CD4-positive, alpha-beta memory T cell (primary cell): ENCODE results near the gene MICU1. TPM values are rescaled to one million over a fixed set of nuclear protein-coding genes. Genes with fewer than 3 reads are reported as not detected.
"Not testable (repeated sequence)": the region's sequence is repeated elsewhere in the genome, so short reads cannot be mapped to it uniquely, and the experiment has no call there.

Experiments used
- CTCF ChIA-PET: fragments of 350-600 bp; sonication (Branson Sonifier 250); formaldehyde crosslinking; loops from one replicate; lab custom pipeline; 2021; ENCODE audit warnings: inconsistent platforms; ENCODE audit not compliant: partially characterized antibody; lab: Charles Lee
- POLR2A ChIA-PET: fragments of 350-600 bp; sonication (Branson Sonifier 250); formaldehyde crosslinking; loops from one replicate; lab custom pipeline; 2021; ENCODE audit not compliant: partially characterized antibody; lab: Charles Lee
- DNase-seq, 5 donors: peaks; one replicate each; pipeline versions ENCODE4 v3.0.0 to v3.0.0-alpha.2; 2020 to 2022; ENCODE audit warnings: mixed read lengths in 1 of 5
- H3K27ac ChIP-seq: one replicate; pipeline ENCODE4 v1.7.0; 2013; ENCODE audit warnings: low read depth, low read length
- H3K27me3 ChIP-seq: 2 replicates; pipeline ENCODE4 v1.7.0; 2013; ENCODE audit warnings: mild to moderate bottlenecking, low read length, moderate library complexity; ENCODE audit not compliant: insufficient read depth
- H3K36me3 ChIP-seq: 2 replicates; pipeline ENCODE4 v1.7.0; 2013; ENCODE audit warnings: mild to moderate bottlenecking, low read length, moderate library complexity; ENCODE audit not compliant: insufficient read depth
- H3K4me1 ChIP-seq: 2 replicates; pipeline ENCODE4 v1.7.0; 2013; ENCODE audit warnings: mild to moderate bottlenecking, low read length, moderate library complexity; ENCODE audit not compliant: insufficient read depth
- H3K4me3 ChIP-seq, 2 donors: one replicate each; pipeline ENCODE4 v1.7.0; 2013; ENCODE audit warnings: low read length in 2 of 2, mild to moderate bottlenecking in 1 of 2
- H3K9me3 ChIP-seq, 2 donors: one replicate each; pipeline ENCODE4 v1.7.0; 2013; ENCODE audit warnings: low read length in 2 of 2, control low read depth in 1 of 2; ENCODE audit not compliant: control insufficient read depth in 1 of 2
- H3K27ac Mint-ChIP-seq, 7 donors: one replicate each; pipeline ENCODE4 v1.8.0; 2020 to 2021; ENCODE audit warnings: mixed read lengths in 7 of 7, mild to moderate bottlenecking in 6 of 7, inconsistent platforms in 3 of 7, moderate library complexity in 3 of 7
- H3K27me3 Mint-ChIP-seq, 2 donors: one replicate each; pipeline ENCODE4 v1.8.0; 2020 to 2021; ENCODE audit warnings: mixed read lengths in 2 of 2
- H3K36me3 Mint-ChIP-seq, 2 donors: one replicate each; pipeline ENCODE4 v1.8.0; 2020 to 2021; ENCODE audit warnings: mixed read lengths in 2 of 2, inconsistent platforms in 1 of 2, mild to moderate bottlenecking in 1 of 2
- H3K4me1 Mint-ChIP-seq, 4 donors: one replicate each; pipeline ENCODE4 v1.8.0; 2020 to 2021; ENCODE audit warnings: mixed read lengths in 4 of 4, mild to moderate bottlenecking in 1 of 4
- H3K4me3 Mint-ChIP-seq, 8 donors: one replicate each; pipeline ENCODE4 v1.8.0; 2020 to 2021; ENCODE audit warnings: mixed read lengths in 8 of 8, mild to moderate bottlenecking in 7 of 8, moderate library complexity in 6 of 8, inconsistent platforms in 3 of 8
- H3K9me3 Mint-ChIP-seq, 8 donors: one replicate each; pipeline ENCODE4 v1.8.0; 2020 to 2021; ENCODE audit warnings: mixed read lengths in 8 of 8, mild to moderate bottlenecking in 5 of 8, inconsistent platforms in 3 of 8, moderate library complexity in 1 of 8
- intact Hi-C: fragments of 100-400 bp; cut with micrococcal nuclease; formaldehyde crosslinking; loops from one replicate; pipeline ENCODE4 v1.15.1; 2023
- polyA plus RNA-seq, 2 donors: library from polyadenylated mRNA; unstranded; fragments of 300-500 nt; fragmentation: Illumina TruSeq; gene quantifications; one replicate each; pipeline ENCODE4 v1.2.3, GENCODE V29; 2021
- total RNA-seq, 2 experiments: library from RNA; stranded (reverse); gene quantifications; one replicate each; pipeline ENCODE4 v1.2.3, GENCODE V29; 2021

The MICU1 gene
- total and polyA plus RNA-seq, 4 experiments from 2014 or later: 24.9 to 30.4 (median 27.1) TPM

GRCh38 chr10:72351479-72351878 lies 274.4 kb downstream of the MICU1 start:
- no peaks in the 10 kb centered on the region for H3K27me3 ChIP-seq
- H3K27ac Mint-ChIP-seq: peak overlapping the region in 5 of 7 donors; percentile 4 to 50 (median 40)
- H3K4me1 Mint-ChIP-seq: peaks cover 32 to 67% (median 48%) of the 10 kb centered on the region in 4 donors
- DNase-seq: no peak
- H3K36me3 Mint-ChIP-seq: peaks cover 19 to 46% of the 10 kb centered on the region in 2 donors
- ChIA-PET CTCF (interaction anchor here (1.7 to 4.2 kb wide), 6 partner anchors 9 to 482 kb away, joined by 4 to 14 read pairs (median 7); no protein-coding TSS in a partner anchor), POLR2A (interaction anchor here (1.6 kb wide), 1 partner anchor 103 kb away, joined by 3 read pairs; no protein-coding TSS in a partner anchor)
- H3K9me3 ChIP-seq: no peaks in the 10 kb centered on the region
- no peaks in the 10 kb centered on the region for H3K27me3 Mint-ChIP-seq
- H3K4me3 Mint-ChIP-seq: peak overlapping the region in 3 of 8 donors; percentile 15 to 70 (median 29)
- no peak overlapping the region for H3K4me3 ChIP-seq
- H3K9me3 Mint-ChIP-seq: peaks cover 0 to 2% (median 0%) of the 10 kb centered on the region in 8 donors
- peaks cover 18% of the 10 kb centered on the region for H3K36me3 ChIP-seq
- no peak overlapping the region for H3K27ac ChIP-seq
- peaks cover 34% of the 10 kb centered on the region for H3K4me1 ChIP-seq
- intact Hi-C loops: loop anchor here (10.0 kb wide), 1 partner anchor 903 kb away; the partner anchor contains the start of gene MRPS16

DNA sequence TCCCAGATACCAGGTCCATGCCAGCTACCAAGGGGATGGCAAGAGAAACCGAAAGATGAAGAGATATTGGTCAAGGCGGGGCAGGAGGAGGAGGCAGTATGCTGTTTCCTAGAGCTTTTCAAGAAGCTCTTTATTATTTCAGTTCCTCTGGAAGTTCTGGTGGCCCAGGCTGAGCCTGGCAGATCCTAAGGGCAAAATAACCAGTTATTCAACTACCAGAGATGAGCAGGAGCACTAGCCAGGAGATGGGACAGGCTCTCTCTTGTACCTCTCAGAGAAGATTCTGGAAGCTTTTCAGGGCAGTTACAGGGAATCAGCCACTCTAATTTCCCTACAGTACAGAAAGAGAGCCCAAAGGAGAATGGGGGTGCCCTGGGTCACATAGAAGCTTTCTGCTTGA lies 276.4 kb downstream of the MICU1 start:
- H3K4me3 Mint-ChIP-seq: peak overlapping the region in 3 of 8 donors; percentile 33 to 69 (median 46)
- POLR2A ChIA-PET: no interaction called here
- no peaks in the 10 kb centered on the region for H3K27me3 Mint-ChIP-seq
- Histone ChIP-seq H3K4me3 (no peak overlapping the region), H3K36me3 (peaks cover 18% of the 10 kb centered on the region), H3K27ac (no peak overlapping the region), H3K9me3 (no peaks in the 10 kb centered on the region), H3K27me3 (no peaks in the 10 kb centered on the region), H3K4me1 (peaks cover 36% of the 10 kb centered on the region)
- peak overlapping the region in 2 of 7 donors; percentile 42 to 71 for H3K27ac Mint-ChIP-seq
- H3K4me1 Mint-ChIP-seq: peaks cover 26 to 68% (median 40%) of the 10 kb centered on the region in 4 donors
- intact Hi-C loops: no loop called here
- peaks cover 0 to 2% (median 0%) of the 10 kb centered on the region in 8 donors for H3K9me3 Mint-ChIP-seq
- peaks cover 19 to 45% of the 10 kb centered on the region in 2 donors for H3K36me3 Mint-ChIP-seq
- no peak for DNase-seq
- CTCF ChIA-PET: interaction anchor here (1.1 to 1.9 kb wide), 7 partner anchors 10 to 484 kb away, joined by 4 to 10 read pairs (median 7); no protein-coding TSS in a partner anchor

DNA sequence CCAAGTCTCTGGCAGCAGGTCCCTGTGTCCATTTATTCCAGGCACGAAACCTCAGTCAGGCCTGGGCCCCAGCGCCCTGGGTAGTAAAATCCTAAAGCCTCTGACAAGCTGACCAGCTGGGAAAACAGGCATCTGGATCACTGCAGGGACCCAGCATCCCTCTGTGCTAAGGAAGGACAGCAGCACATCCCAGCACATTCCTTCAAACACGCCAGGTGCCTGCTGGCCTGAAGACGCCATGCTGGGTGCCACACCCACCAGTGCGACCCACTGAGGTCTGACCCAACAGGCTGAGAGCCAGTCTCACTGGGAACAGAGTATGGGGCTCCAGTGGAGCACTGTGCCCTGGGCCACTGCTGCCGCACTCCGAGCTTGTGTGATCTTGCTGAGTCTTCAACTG lies 277.6 kb downstream of the MICU1 start:
- no peaks in the 10 kb centered on the region for H3K27me3 Mint-ChIP-seq
- Histone ChIP-seq H3K9me3 (no peaks in the 10 kb centered on the region), H3K4me3 (no peak overlapping the region), H3K27me3 (no peaks in the 10 kb centered on the region), H3K36me3 (peaks cover 18% of the 10 kb centered on the region), H3K27ac (no peak overlapping the region), H3K4me1 (peaks cover 28% of the 10 kb centered on the region)
- DNase-seq: no peak
- H3K36me3 Mint-ChIP-seq: peaks cover 19 to 45% of the 10 kb centered on the region in 2 donors
- peaks cover 0 to 2% (median 0%) of the 10 kb centered on the region in 8 donors for H3K9me3 Mint-ChIP-seq
- intact Hi-C loops: no loop called here
- H3K4me3 Mint-ChIP-seq: no peak overlapping the region
- CTCF ChIA-PET: interaction anchor here (1.2 to 1.6 kb wide), 3 partner anchors 12 to 222 kb away, joined by 4 to 7 read pairs (median 4); no protein-coding TSS in a partner anchor
- no peak overlapping the region for H3K27ac Mint-ChIP-seq
- POLR2A ChIA-PET: interaction anchor here (0.7 kb wide), 1 partner anchor 319 kb away, joined by 3 read pairs; no protein-coding TSS in a partner anchor
- peaks cover 23 to 63% (median 34%) of the 10 kb centered on the region in 4 donors for H3K4me1 Mint-ChIP-seq

GRCh38 chr10:72346117-72346516 lies 279.8 kb downstream of the MICU1 start:
- peaks cover 27% of the 10 kb centered on the region for H3K36me3 ChIP-seq
- H3K27ac Mint-ChIP-seq, H3K27ac ChIP-seq, H3K4me3 Mint-ChIP-seq, H3K9me3 ChIP-seq, H3K4me1 ChIP-seq, H3K4me3 ChIP-seq, intact Hi-C loops, H3K27me3 Mint-ChIP-seq, H3K9me3 Mint-ChIP-seq, DNase-seq, H3K27me3 ChIP-seq: not testable (repeated sequence)
- Mint-ChIP-seq H3K4me1 (peaks cover 4 to 43% (median 18%) of the 10 kb centered on the region in 4 donors), H3K36me3 (peaks cover 7 to 47% of the 10 kb centered on the region in 2 donors)
- ChIA-PET CTCF (interaction anchor here (0.7 to 12.9 kb wide), 4 partner anchors 8 to 450 kb away, joined by 3 to 196 read pairs (median 5); no protein-coding TSS in a partner anchor), POLR2A (interaction anchor here (0.6 kb wide), 1 partner anchor 276 kb away, joined by 4 read pairs; no protein-coding TSS in a partner anchor)

- H3K4me3 ChIP-seq: no peak overlapping the region
- Mint-ChIP-seq H3K4me3 (no peak overlapping the region), H3K27me3 (no peaks in the 10 kb centered on the region), H3K27ac (peak overlapping the region in 5 of 7 donors; percentile 8 to 90 (median 79)), H3K9me3 (peaks cover 0 to 2% (median 0%) of the 10 kb centered on the region in 8 donors), H3K4me1 (peaks cover 2 to 44% (median 19%) of the 10 kb centered on the region in 4 donors), H3K36me3 (peaks cover 0 to 47% of the 10 kb centered on the region in 2 donors)
- no peaks in the 10 kb centered on the region for H3K27me3 ChIP-seq
- H3K9me3 ChIP-seq: no peaks in the 10 kb centered on the region
- intact Hi-C loops: no loop called here
- no peak for DNase-seq
- POLR2A ChIA-PET: interaction anchor here (0.7 to 1.0 kb wide), 4 partner anchors 9 to 489 kb away, joined by 3 to 4 read pairs (median 4); no protein-coding TSS in a partner anchor
- CTCF ChIA-PET: interaction anchor here (0.7 to 12.9 kb wide), 9 partner anchors 18 to 449 kb away, joined by 3 to 196 read pairs (median 3); partner anchors contain the start of gene DDIT4
- H3K27ac ChIP-seq: peak overlapping the region; percentile 21
- H3K36me3 ChIP-seq: peaks cover 34% of the 10 kb centered on the region
- peaks cover 15% of the 10 kb centered on the region for H3K4me1 ChIP-seq
Observed at GRCh38 chr10:72344932-72345331, 280.9 kb downstream of the MICU1 start.

- POLR2A ChIA-PET: interaction anchor here (1.6 kb wide), 1 partner anchor 255 kb away, joined by 5 read pairs; the partner anchor contains the start of gene SPOCK2
- H3K4me1 ChIP-seq: peaks cover 15% of the 10 kb centered on the region
Observed at GRCh38 chr10:72342911-72343310, 283.0 kb downstream of the MICU1 start.

More at GRCh38 chr10:72342911-72343310, 283.0 kb downstream of the MICU1 start:
- H3K27ac Mint-ChIP-seq: peak overlapping the region in 3 of 7 donors; percentile 25 to 41 (median 35)
- H3K36me3 Mint-ChIP-seq: peaks cover 0 to 34% of the 10 kb centered on the region in 2 donors
- Histone ChIP-seq H3K9me3 (no peaks in the 10 kb centered on the region), H3K27ac (no peak overlapping the region), H3K4me3 (no peak overlapping the region), H3K27me3 (no peaks in the 10 kb centered on the region), H3K36me3 (peaks cover 27% of the 10 kb centered on the region)
- DNase-seq: no peak
- no peaks in the 10 kb centered on the region for H3K9me3 Mint-ChIP-seq
- CTCF ChIA-PET: interaction anchor here (0.9 to 12.9 kb wide), 12 partner anchors 8 to 297 kb away, joined by 3 to 196 read pairs (median 4); partner anchors contain the start of genes ANAPC16, ASCC1 and DDIT4
- H3K4me3 Mint-ChIP-seq: no peak overlapping the region
- H3K4me1 Mint-ChIP-seq: peaks cover 0 to 28% (median 9%) of the 10 kb centered on the region in 4 donors
- intact Hi-C loops: no loop called here
- no peaks in the 10 kb centered on the region for H3K27me3 Mint-ChIP-seq
